Neural cell (in vitro differentiated cells): Measurements from ENCODE around the gene SPCS1. TPM values are rescaled to one million over a fixed set of nuclear protein-coding genes. Genes with fewer than 3 reads are reported as not detected.

Source experiments
- H2AFZ ChIP-seq: fragments of 200-600, 300-800 bp; sonication (generic), shearing (Covaris generic); 2 replicates; pipeline ENCODE4 v1.6.0; 2014; ENCODE audit warnings: low read depth, mild to moderate bottlenecking, antibody characterized with exemption, low read length, moderate library complexity
- H3F3A ChIP-seq: fragments of 200-600 bp; shearing (Covaris generic); 2 replicates; pipeline ENCODE4 v1.6.1; 2016; ENCODE audit warnings: mild to moderate bottlenecking, moderate library complexity, mixed read lengths, antibody characterized with exemption, low read length; ENCODE audit not compliant: insufficient read depth, poor library complexity, severe bottlenecking
- H3K27ac ChIP-seq: fragments of 200-600, 300-800 bp; sonication (generic), shearing (Covaris generic); 2 replicates; pipeline ENCODE4 v1.5.1; 2014; ENCODE audit warnings: mild to moderate bottlenecking, low read length, moderate library complexity
- H3K27me3 ChIP-seq: fragments of 300-800, 200-600 bp; sonication (generic), shearing (Covaris generic); 2 replicates; pipeline ENCODE4 v1.6.0; 2014; ENCODE audit warnings: mild to moderate bottlenecking, low read depth, low read length, moderate library complexity; ENCODE audit not compliant: insufficient read depth
- H3K36me3 ChIP-seq: fragments of 300-800, 200-600 bp; sonication (generic), shearing (Covaris generic); 2 replicates; pipeline ENCODE4 v1.5.1; 2014; ENCODE audit warnings: mild to moderate bottlenecking, antibody characterized with exemption, low read length, moderate library complexity; ENCODE audit not compliant: insufficient read depth
- H3K4me2 ChIP-seq: fragments of 300-800, 200-600 bp; sonication (generic), shearing (Covaris generic); 2 replicates; pipeline ENCODE4 v1.6.0; 2014; ENCODE audit warnings: mild to moderate bottlenecking, low read length
- H3K4me3 ChIP-seq: fragments of 300-800, 200-600 bp; sonication (generic), shearing (Covaris generic); 2 replicates; pipeline ENCODE4 v1.5.1; 2014; ENCODE audit warnings: mild to moderate bottlenecking, low read length, moderate library complexity
- H3K79me2 ChIP-seq: fragments of 200-600 bp; shearing (Covaris generic); replicated peaks from 2 replicates; pipeline ENCODE4 v1.6.0; 2014; ENCODE audit warnings: mild to moderate bottlenecking, low read length, moderate library complexity; ENCODE audit not compliant: insufficient read depth
- H3K9ac ChIP-seq: fragments of 300-800, 200-600 bp; sonication (generic), shearing (Covaris generic); 2 replicates; pipeline ENCODE4 v1.6.1; 2016; ENCODE audit warnings: mild to moderate bottlenecking, low read length, mixed read lengths
- H3K9me2 ChIP-seq: fragments of 200-600 bp; shearing (Covaris generic); 2 replicates; pipeline ENCODE4 v1.6.1; 2016; ENCODE audit warnings: mild to moderate bottlenecking, low read length, mixed read lengths; ENCODE audit not compliant: insufficient read depth
- H3K9me3 ChIP-seq: fragments of 200-600, 300-800 bp; sonication (generic), shearing (Covaris generic); 2 replicates; pipeline ENCODE4 v1.6.1; 2016; ENCODE audit warnings: mild to moderate bottlenecking, mixed run types, low read length, moderate library complexity, mixed read lengths
- H4K20me1 ChIP-seq: fragments of 200-600 bp; shearing (Covaris generic); 2 replicates; pipeline ENCODE4 v1.6.1; 2016; ENCODE audit warnings: mild to moderate bottlenecking, mixed run types; ENCODE audit not compliant: insufficient read depth
- CTCF ChIP-seq: fragments of 450-650 bp; IDR thresholded peaks from 2 replicates; pipeline ENCODE4 v1.5.1; 2014; ENCODE audit warnings: antibody characterized with exemption, mild to moderate bottlenecking, moderate library complexity; ENCODE audit not compliant: poor library complexity, severe bottlenecking
- EP300 ChIP-seq: fragments of 450-650 bp; conservative IDR thresholded peaks from 2 replicates; pipeline ENCODE4 v1.6.1; 2014; ENCODE audit warnings: antibody characterized with exemption, mild to moderate bottlenecking, moderate library complexity; ENCODE audit not compliant: poor library complexity, severe bottlenecking
- EZH2 ChIP-seq: fragments of 200-600, 300-800 bp; shearing (Covaris generic), sonication (generic); IDR thresholded peaks from 2 replicates; pipeline ENCODE4 v1.6.1; 2014; ENCODE audit warnings: antibody characterized with exemption, low read length, borderline replicate concordance, mild to moderate bottlenecking; ENCODE audit not compliant: insufficient read depth, poor library complexity, severe bottlenecking
- MXI1 ChIP-seq: fragments of 450-650 bp; conservative IDR thresholded peaks from 2 replicates; pipeline ENCODE4 v1.6.1; 2014; ENCODE audit warnings: antibody characterized with exemption, mild to moderate bottlenecking; ENCODE audit not compliant: poor library complexity, severe bottlenecking
- POLR2AphosphoS5 ChIP-seq: IDR thresholded peaks from 2 replicates; pipeline ENCODE4 v1.6.1; 2012
- RAD21 ChIP-seq: fragments of 450-650 bp; conservative IDR thresholded peaks from 2 replicates; pipeline ENCODE4 v1.6.1; 2014; ENCODE audit warnings: antibody characterized with exemption, mild to moderate bottlenecking, moderate library complexity
- SMC3 ChIP-seq: fragments of 450-650 bp; conservative IDR thresholded peaks from 2 replicates; pipeline ENCODE4 v1.6.1; 2014; ENCODE audit warnings: antibody characterized with exemption, mild to moderate bottlenecking, moderate library complexity; ENCODE audit not compliant: poor library complexity
- TAF1 ChIP-seq: IDR thresholded peaks from 2 replicates; pipeline ENCODE4 v1.6.1; 2012; ENCODE audit warnings: low read depth
- polyA minus RNA-seq: library from RNA; depleted of rRNA, polyadenylated mRNA; stranded (reverse); fragments of >200 nt; gene quantifications from 2 replicates; pipeline ENCODE4 v1.2.3, GENCODE V29; 2014
- polyA plus RNA-seq: library from polyadenylated mRNA; depleted of rRNA; stranded (reverse); fragments of >200 nt; gene quantifications from 2 replicates; pipeline ENCODE4 v1.2.3, GENCODE V29; 2014
- TF ChIP-seq, protein P1 (sequence below): IDR thresholded peaks from 2 replicates; pipeline ENCODE4 v1.6.1; 2012; ENCODE audit warnings: borderline replicate concordance

Gene SPCS1
- polyA plus RNA-seq (97.4 TPM in 2 replicates), polyA minus RNA-seq (36.8 and 49.2 TPM in 2 replicates)

GRCh38 chr3:52705688-52706686, at the start of gene SPCS1, which contains the start of gene GLT8D1:
TSS of gene SPCS1 (plus strand) at chr3:52706106. CDS start at chr3:52706247, 141 bp downstream.
TSS of gene GLT8D1 (minus strand) at chr3:52705791. CDS start at chr3:52700460, 5,331 bp downstream.
- Histone ChIP-seq H3K4me2 (peak within 1 kb of the TSS; percentile 81), H2AFZ (peak within 1 kb of the TSS; percentile 90), H4K20me1 (no peaks in the 10 kb centered on the region), H3K9me2 (no peaks in the 10 kb centered on the region), H3K9me3 (no peaks in the 10 kb centered on the region), H3K79me2 (peaks cover 54% of the 10 kb centered on the region), H3K27me3 (no peaks in the 10 kb centered on the region), H3K27ac (peak within 1 kb of the TSS; percentile 86), H3F3A (peaks cover 6% of the 10 kb centered on the region), H3K4me3 (peak within 1 kb of the TSS; percentile 99), H3K9ac (peak within 1 kb of the TSS; percentile 95), H3K36me3 (no peaks in the 10 kb centered on the region)
- TF ChIP-seq TAF1 (peak; percentile 65), POLR2AphosphoS5 (peak; percentile 76), SMC3 (no peak), EP300 (peak; percentile 70), CTCF (peak; percentile 25), RAD21 (no peak), MXI1 (peak; percentile 99)
- TF ChIP-seq, protein P1, sequence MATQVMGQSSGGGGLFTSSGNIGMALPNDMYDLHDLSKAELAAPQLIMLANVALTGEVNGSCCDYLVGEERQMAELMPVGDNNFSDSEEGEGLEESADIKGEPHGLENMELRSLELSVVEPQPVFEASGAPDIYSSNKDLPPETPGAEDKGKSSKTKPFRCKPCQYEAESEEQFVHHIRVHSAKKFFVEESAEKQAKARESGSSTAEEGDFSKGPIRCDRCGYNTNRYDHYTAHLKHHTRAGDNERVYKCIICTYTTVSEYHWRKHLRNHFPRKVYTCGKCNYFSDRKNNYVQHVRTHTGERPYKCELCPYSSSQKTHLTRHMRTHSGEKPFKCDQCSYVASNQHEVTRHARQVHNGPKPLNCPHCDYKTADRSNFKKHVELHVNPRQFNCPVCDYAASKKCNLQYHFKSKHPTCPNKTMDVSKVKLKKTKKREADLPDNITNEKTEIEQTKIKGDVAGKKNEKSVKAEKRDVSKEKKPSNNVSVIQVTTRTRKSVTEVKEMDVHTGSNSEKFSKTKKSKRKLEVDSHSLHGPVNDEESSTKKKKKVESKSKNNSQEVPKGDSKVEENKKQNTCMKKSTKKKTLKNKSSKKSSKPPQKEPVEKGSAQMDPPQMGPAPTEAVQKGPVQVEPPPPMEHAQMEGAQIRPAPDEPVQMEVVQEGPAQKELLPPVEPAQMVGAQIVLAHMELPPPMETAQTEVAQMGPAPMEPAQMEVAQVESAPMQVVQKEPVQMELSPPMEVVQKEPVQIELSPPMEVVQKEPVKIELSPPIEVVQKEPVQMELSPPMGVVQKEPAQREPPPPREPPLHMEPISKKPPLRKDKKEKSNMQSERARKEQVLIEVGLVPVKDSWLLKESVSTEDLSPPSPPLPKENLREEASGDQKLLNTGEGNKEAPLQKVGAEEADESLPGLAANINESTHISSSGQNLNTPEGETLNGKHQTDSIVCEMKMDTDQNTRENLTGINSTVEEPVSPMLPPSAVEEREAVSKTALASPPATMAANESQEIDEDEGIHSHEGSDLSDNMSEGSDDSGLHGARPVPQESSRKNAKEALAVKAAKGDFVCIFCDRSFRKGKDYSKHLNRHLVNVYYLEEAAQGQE = no peak

- Histone ChIP-seq H4K20me1 (no peaks in the 10 kb centered on the region), H3K36me3 (peaks cover 16% of the 10 kb centered on the region), H3K9me2 (no peaks in the 10 kb centered on the region), H3K27me3 (no peaks in the 10 kb centered on the region), H2AFZ (no peak overlapping the region), H3F3A (no peaks in the 10 kb centered on the region), H3K4me3 (no peak overlapping the region), H3K27ac (no peak overlapping the region), H3K4me2 (no peak overlapping the region), H3K9ac (no peak overlapping the region), H3K79me2 (peaks cover 3% of the 10 kb centered on the region), H3K9me3 (no peaks in the 10 kb centered on the region)
- TF ChIP-seq MXI1 (no peak), TAF1 (no peak), RAD21 (no peak), EP300 (no peak), EZH2 (no peak), CTCF (no peak), POLR2AphosphoS5 (no peak), SMC3 (no peak)
- TF ChIP-seq, protein P1 = no peak
These were observed 45.9 kb upstream of the SPCS1 start for GRCh38 chr3:52660046-52660445.
